Breast epithelium (tissue), 3 donors: ENCODE data around the gene SP9.

ENCODE experiments used
- POLR2A ChIP-seq: fragments of 450-650 bp; IDR thresholded peaks from one replicate; pipeline ENCODE4 v1.6.1; 2016; ENCODE audit warnings: antibody characterized with exemption, mild to moderate bottlenecking, moderate library complexity
- POLR2AphosphoS5 ChIP-seq, 3 donors: sonication (generic); formaldehyde crosslinking; IDR thresholded peaks; one replicate each; pipeline ENCODE4 v1.6.1; 2017; ENCODE audit warnings: antibody characterized with exemption in 3 of 3
- TF ChIP-seq, protein P1 (sequence below), 3 donors: fragments of 450-650 bp; IDR thresholded peaks; one replicate each; pipeline ENCODE4 v1.5.1; 2016 to 2017; ENCODE audit warnings: antibody characterized with exemption in 3 of 3, mild to moderate bottlenecking in 3 of 3, moderate library complexity in 3 of 3

DNA sequence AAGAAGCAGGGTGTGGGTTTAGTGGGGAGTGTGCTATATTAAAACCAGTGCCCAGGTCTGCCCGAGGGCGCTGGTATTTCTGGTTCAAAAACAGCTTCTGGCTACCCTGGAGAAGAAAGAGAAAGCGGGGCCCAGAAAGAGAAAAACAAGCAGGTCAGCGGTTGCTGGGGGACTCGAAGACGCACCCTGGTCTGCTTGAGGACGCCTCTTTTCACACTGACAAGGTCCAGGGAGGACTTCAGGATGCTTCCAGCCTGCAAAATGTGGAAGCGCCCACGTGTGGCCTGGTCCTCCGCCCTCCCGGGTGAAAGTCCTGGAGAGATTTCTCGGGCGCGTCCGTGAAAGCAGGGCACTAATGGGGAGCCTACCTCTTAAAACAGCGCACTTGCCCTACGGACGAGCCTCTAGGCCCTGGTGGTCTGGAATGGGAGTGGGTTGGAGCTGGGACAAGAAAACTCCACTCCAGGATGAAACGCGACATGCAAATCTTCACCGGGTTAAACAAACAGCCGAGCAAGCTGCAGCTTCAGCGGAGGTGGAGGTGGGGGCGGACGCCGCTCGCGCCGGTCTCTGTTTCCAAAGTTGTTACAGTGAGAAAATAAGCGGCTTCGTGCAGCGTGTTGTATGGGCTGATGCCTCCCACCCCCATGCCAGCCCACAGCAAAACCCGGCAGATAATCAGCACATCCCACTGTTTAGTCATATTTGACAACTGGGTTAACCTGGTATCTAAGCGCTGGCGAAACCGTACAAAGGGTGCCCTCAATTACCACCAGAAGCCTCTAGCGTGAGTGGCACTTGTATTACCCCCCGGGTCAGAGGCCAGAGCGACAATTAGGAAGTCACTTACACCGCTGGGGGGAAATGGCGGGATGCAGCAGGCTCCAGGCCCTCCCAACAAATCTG is 1.1 kb upstream of the SP9 start:
- TF ChIP-seq, protein P1, sequence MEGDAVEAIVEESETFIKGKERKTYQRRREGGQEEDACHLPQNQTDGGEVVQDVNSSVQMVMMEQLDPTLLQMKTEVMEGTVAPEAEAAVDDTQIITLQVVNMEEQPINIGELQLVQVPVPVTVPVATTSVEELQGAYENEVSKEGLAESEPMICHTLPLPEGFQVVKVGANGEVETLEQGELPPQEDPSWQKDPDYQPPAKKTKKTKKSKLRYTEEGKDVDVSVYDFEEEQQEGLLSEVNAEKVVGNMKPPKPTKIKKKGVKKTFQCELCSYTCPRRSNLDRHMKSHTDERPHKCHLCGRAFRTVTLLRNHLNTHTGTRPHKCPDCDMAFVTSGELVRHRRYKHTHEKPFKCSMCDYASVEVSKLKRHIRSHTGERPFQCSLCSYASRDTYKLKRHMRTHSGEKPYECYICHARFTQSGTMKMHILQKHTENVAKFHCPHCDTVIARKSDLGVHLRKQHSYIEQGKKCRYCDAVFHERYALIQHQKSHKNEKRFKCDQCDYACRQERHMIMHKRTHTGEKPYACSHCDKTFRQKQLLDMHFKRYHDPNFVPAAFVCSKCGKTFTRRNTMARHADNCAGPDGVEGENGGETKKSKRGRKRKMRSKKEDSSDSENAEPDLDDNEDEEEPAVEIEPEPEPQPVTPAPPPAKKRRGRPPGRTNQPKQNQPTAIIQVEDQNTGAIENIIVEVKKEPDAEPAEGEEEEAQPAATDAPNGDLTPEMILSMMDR (IDR thresholded peaks at IDR 0.05): no peak
- no peak for TF ChIP-seq POLR2A
- TF ChIP-seq POLR2AphosphoS5 (IDR thresholded peaks at IDR 0.05): no peak
